ENCODE data around the gene RAB42. TPM values are rescaled to one million over a fixed set of nuclear protein-coding genes. Genes with fewer than 3 reads are reported as not detected.

Gene RAB42
- total RNA-seq, 1 donor from 2014 or later, result 0.69 TPM

GRCh38 chr1:28642847-28643635 lies 51.0 kb downstream of the RAB42 start, which contains the start of gene TAF12:
TAF12 (minus strand) TSS chr1:28643067; CDS start chr1:28622081, 20,986 bp downstream.
- peaks cover 6% of the 10 kb centered on the region for H3K9me3 Mint-ChIP-seq (ENCODE audit: unreplicated experiment)
- H3K27me3 Mint-ChIP-seq (ENCODE audit: unreplicated experiment), result peaks cover 19% of the 10 kb centered on the region
- no peaks in the 10 kb centered on the region for H3K36me3 Mint-ChIP-seq (ENCODE audit: unreplicated experiment)
- DNase-seq, result peak; percentile 92
- H3K4me3 Mint-ChIP-seq (ENCODE audit: unreplicated experiment), result peak within 1 kb of the TSS; percentile 100
- peak; percentile 40 for TF ChIP-seq CTCF (IDR thresholded peaks at IDR 0.05; ENCODE audit: partially characterized antibody, unreplicated experiment)
- H3K27ac Mint-ChIP-seq (ENCODE audit: unreplicated experiment), result peak within 1 kb of the TSS; percentile 98
- H3K4me1 Mint-ChIP-seq (ENCODE audit: low read depth, unreplicated experiment), result peaks cover 16% of the 10 kb centered on the region

DNA sequence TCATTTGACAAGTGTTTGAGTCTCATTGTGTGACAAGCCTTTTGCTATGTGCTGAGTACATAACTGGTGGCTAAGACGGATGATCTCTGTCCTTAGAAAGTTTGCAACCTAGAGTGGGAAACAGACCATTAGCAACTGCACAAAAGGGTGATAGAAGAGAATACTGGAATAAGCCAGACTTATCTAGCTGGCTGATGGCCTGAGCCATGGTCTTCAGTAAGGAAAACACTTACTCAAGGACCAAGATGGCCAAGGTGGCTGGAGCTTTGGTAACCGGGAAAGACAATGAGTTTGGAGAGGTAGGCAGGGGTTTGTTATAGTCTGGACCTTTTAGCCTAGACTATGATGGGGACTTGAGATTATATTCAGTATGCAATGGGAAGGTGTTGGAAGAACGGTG lies 52.4 kb downstream of the RAB42 start:
- no peak for TF ChIP-seq CTCF (IDR thresholded peaks at IDR 0.05; ENCODE audit: partially characterized antibody, unreplicated experiment)
- Mint-ChIP-seq H3K27me3 (ENCODE audit: unreplicated experiment) (peaks cover 24% of the 10 kb centered on the region), H3K4me3 (ENCODE audit: unreplicated experiment) (peak overlapping the region; percentile 83), H3K9me3 (ENCODE audit: unreplicated experiment) (peaks cover 13% of the 10 kb centered on the region), H3K4me1 (ENCODE audit: low read depth, unreplicated experiment) (peaks cover 16% of the 10 kb centered on the region), H3K36me3 (ENCODE audit: unreplicated experiment) (no peaks in the 10 kb centered on the region), H3K27ac (ENCODE audit: unreplicated experiment) (peak overlapping the region; percentile 98)
- no peak for DNase-seq

Other genes with a start within 250 kb of the RAB42 start
- 74.6 TPM for gene PHACTR4, start 222.5 kb upstream of the RAB42 start, total RNA-seq (ENCODE audit: unreplicated experiment)
- gene RCC1, start 86.2 kb upstream of the RAB42 start, total RNA-seq (ENCODE audit: unreplicated experiment), result 12.3 TPM
- gene TRNAU1AP, start 39.2 kb upstream of the RAB42 start, total RNA-seq (ENCODE audit: unreplicated experiment), result 39.8 TPM
- 15.2 TPM for gene TAF12, start 50.8 kb downstream of the RAB42 start, total RNA-seq (ENCODE audit: unreplicated experiment)
- not detected for gene RNU11, start 56.3 kb downstream of the RAB42 start, total RNA-seq (ENCODE audit: unreplicated experiment)
- 21.2 TPM for gene GMEB1, start 76.5 kb downstream of the RAB42 start, total RNA-seq (ENCODE audit: unreplicated experiment)
- 130 TPM for gene YTHDF2, start 144.7 kb downstream of the RAB42 start, total RNA-seq (ENCODE audit: unreplicated experiment)
- gene OPRD1, start 219.9 kb downstream of the RAB42 start, total RNA-seq (ENCODE audit: unreplicated experiment), result 1.2 TPM